ENCODE measurements around the gene SPTBN4. TPM values are rescaled to one million over a fixed set of nuclear protein-coding genes. Genes with fewer than 3 reads are reported as not detected.
A peak's percentile ranks its signal among the peaks of the same experiment; 100 is the strongest.
"Not testable (repeated sequence)": the region's sequence is repeated elsewhere in the genome, so short reads cannot be mapped to it uniquely, and the experiment has no call there.

The SPTBN4 gene
- total RNA-seq, 1 experiment from 2014 or later = 1.9 TPM

DNA sequence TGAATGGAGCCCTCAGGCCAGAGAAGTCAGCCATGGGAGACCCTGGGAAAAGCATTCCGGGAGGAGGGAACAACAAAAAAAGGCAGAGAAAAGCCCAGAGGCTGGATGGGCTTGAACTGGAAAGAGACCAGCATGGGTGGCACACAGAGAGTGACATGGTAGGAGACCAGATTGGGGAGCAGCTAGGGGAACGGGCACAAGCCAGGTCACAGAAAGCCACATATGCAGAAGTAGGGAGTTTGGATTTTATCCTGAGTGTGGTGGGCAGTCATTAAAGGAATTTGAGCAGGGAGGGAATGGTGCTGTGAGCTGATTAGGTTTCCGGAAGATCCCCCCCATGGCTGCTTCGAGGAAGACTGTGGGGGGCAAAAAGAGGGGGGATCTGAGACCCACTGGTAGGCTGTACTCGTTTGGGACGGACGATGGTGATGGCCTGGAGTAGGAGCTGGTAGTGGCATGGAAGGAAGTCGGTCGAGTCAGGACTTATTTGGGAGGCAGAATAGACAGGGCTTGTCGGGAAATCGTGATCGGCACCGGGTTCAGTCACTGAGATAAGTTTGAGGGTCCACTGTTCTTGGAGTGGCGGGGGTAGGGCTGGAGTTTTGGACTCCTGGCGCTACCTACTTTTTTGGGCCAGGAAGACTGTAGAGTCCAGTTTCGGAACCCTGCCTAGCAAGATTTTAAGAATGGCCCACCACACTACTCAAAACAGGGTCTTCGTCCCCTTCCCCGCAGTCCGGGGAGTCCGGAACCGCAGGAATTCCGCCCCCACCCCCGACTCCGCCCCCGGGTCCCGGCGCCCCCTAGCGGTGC is 42.0 kb upstream of the SPTBN4 start:
- H4K20me1 ChIP-seq (ENCODE audit: low read length) = no peaks in the 10 kb centered on the region
- H3K9me3 ChIP-seq (ENCODE audit: low read length) = no peaks in the 10 kb centered on the region
- H3K36me3 ChIP-seq (ENCODE audit: low read depth, low read length) = peaks cover 8% of the 10 kb centered on the region; the same call in 1 of the 2 replicates
- H3K9ac ChIP-seq (ENCODE audit: low read length) = peak overlapping the region; percentile 83
- H3K4me1 ChIP-seq (ENCODE audit: insufficient read depth, low read length) = peaks cover 12% of the 10 kb centered on the region
- DNase-seq = no peak
- no peaks in the 10 kb centered on the region for H3K9me2 ChIP-seq (replicated peaks; ENCODE audit: low read length)
- POLR2A ChIA-PET (ENCODE audit: unreplicated experiment) = interaction anchor here (0.6 kb wide), 1 partner anchor 20 kb away, joined by 3 read pairs; no protein-coding TSS in a partner anchor
- TF ChIP-seq EZH2 (IDR thresholded peaks at IDR 0.05; ENCODE audit: low read length, unreplicated experiment) (no peak), EZH2phosphoT487 (IDR thresholded peaks at IDR 0.05; ENCODE audit: borderline replicate concordance, low read length) (no peak)
- TF ChIP-seq, protein P1, sequence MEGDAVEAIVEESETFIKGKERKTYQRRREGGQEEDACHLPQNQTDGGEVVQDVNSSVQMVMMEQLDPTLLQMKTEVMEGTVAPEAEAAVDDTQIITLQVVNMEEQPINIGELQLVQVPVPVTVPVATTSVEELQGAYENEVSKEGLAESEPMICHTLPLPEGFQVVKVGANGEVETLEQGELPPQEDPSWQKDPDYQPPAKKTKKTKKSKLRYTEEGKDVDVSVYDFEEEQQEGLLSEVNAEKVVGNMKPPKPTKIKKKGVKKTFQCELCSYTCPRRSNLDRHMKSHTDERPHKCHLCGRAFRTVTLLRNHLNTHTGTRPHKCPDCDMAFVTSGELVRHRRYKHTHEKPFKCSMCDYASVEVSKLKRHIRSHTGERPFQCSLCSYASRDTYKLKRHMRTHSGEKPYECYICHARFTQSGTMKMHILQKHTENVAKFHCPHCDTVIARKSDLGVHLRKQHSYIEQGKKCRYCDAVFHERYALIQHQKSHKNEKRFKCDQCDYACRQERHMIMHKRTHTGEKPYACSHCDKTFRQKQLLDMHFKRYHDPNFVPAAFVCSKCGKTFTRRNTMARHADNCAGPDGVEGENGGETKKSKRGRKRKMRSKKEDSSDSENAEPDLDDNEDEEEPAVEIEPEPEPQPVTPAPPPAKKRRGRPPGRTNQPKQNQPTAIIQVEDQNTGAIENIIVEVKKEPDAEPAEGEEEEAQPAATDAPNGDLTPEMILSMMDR (conservative IDR thresholded peaks at IDR 0.05; ENCODE audit: low read depth, low read length) = no peak
- peaks cover 33% of the 10 kb centered on the region for H3K79me2 ChIP-seq (ENCODE audit: low read length)
- H3K27ac ChIP-seq (ENCODE audit: low read length) = peak overlapping the region; percentile 64
- peak overlapping the region; percentile 94 for H3K4me2 ChIP-seq (ENCODE audit: low read length)
- intact Hi-C loops (cut with micrococcal nuclease) = loop anchor here (5.0 kb wide), 1 partner anchor 78 kb away; the partner anchor contains the start of genes C19orf47 and PLD3
- no peaks in the 10 kb centered on the region for H3K27me3 ChIP-seq (ENCODE audit: low read length)
- no peak for ATAC-seq
- peak overlapping the region; percentile 97 for H3K4me3 ChIP-seq (ENCODE audit: low read length)
- H2AFZ ChIP-seq (ENCODE audit: low read length) = peak overlapping the region; percentile 65
- BruUV-seq (replicated peaks) = no TSS peak
- H3F3A ChIP-seq (ENCODE audit: low read length, unreplicated experiment) = no peaks in the 10 kb centered on the region
- CTCF ChIA-PET = no interaction called here

DNA sequence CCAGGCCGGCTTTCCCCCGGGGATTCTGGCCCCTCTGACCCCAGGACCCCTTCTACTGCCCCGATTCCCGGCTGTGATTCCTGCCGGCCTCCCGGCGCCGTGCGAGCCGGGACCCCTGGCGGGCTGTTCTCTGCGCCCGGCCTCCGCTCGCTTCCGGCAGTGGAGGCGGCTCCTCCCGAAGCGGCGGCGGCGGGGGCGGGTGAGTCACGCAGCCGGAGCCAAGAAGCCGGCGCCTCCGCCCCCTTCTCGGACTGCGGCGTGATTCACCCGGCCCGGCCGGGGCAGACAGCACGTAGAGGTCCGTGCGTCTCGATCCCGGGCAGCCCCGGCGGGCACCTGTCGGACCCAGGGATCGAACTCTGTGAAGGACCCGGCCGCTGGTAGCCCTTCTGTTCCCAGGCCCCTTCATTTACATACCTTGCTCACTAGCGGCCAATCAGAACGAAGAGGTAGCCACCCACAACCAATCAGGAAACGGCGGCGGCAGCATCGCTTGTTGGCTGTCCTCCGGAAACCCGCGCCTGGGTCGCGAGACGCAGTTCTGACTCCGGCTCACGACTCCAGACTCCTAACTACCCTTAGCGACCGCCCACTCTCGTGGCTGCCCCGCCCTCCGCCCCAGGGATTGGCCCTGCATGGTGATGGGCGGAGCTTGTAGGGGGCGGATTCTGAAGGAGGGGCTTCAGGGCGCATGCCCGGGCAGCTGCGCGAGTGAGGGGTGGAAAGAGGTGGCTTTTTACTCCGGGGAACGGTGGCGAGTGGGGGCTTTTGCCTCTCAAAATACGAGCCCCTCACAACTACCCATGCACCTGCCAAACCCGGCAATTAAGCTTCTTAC is 41.1 kb upstream of the SPTBN4 start, which contains the start of gene SERTAD1:
Gene SERTAD1 (minus strand): TSS at position 543 of the 838 bp plus-strand sequence. CDS start 2,446 bp downstream, outside the sequence.
- Histone ChIP-seq H3K9me3 (ENCODE audit: low read length) (no peaks in the 10 kb centered on the region), H3K4me1 (ENCODE audit: insufficient read depth, low read length) (peaks cover 12% of the 10 kb centered on the region), H3K9me2 (replicated peaks; ENCODE audit: low read length) (no peaks in the 10 kb centered on the region), H3F3A (ENCODE audit: low read length, unreplicated experiment) (no peaks in the 10 kb centered on the region), H3K27ac (ENCODE audit: low read length) (peak within 1 kb of the TSS; percentile 64), H3K27me3 (ENCODE audit: low read length) (no peaks in the 10 kb centered on the region), H3K4me2 (ENCODE audit: low read length) (peak within 1 kb of the TSS; percentile 98), H2AFZ (ENCODE audit: low read length) (peak within 1 kb of the TSS; percentile 97), H3K36me3 (ENCODE audit: low read depth, low read length) (peaks cover 8% of the 10 kb centered on the region; the same call in 1 of the 2 replicates), H3K79me2 (ENCODE audit: low read length) (peaks cover 33% of the 10 kb centered on the region), H3K4me3 (ENCODE audit: low read length) (peak within 1 kb of the TSS; percentile 97), H3K9ac (ENCODE audit: low read length) (peak within 1 kb of the TSS; percentile 83), H4K20me1 (ENCODE audit: low read length) (no peaks in the 10 kb centered on the region)
- ChIA-PET CTCF (no interaction called here), POLR2A (ENCODE audit: unreplicated experiment) (interaction anchor here (0.6 to 0.7 kb wide), 5 partner anchors 17 to 455 kb away, joined by 3 to 13 read pairs (median 3); no protein-coding TSS in a partner anchor)
- intact Hi-C loops (cut with micrococcal nuclease) = no loop called here
- TF ChIP-seq, protein P1 (conservative IDR thresholded peaks at IDR 0.05; ENCODE audit: low read depth, low read length) = peak; percentile 62
- TF ChIP-seq EZH2 (IDR thresholded peaks at IDR 0.05; ENCODE audit: low read length, unreplicated experiment) = no peak
- no peak for TF ChIP-seq EZH2phosphoT487 (IDR thresholded peaks at IDR 0.05; ENCODE audit: borderline replicate concordance, low read length)
- ATAC-seq (peak; percentile 77), DNase-seq (peak; percentile 96)
- TSS peak; percentile 62 for BruUV-seq (replicated peaks)

DNA sequence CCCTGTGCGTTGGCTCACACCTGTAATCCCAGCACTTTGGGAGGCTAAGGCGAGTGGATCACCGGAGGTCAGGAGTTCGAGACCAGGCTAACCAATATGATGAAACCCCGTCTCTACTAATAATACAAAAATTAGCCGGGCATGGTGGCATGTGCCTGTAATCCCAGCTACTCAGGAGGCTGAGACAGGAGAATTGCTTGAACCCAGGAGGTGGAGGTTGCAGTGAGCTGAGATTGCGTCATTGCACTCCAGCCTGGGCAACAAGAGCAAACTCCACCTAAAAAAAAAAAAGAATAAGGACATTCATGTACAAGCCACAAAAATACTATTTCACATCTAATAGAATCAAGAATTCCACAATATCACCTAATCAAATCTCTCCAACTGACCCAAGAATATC is 38.6 kb upstream of the SPTBN4 start:
- H3F3A ChIP-seq (ENCODE audit: low read length, unreplicated experiment); intact Hi-C loops (cut with micrococcal nuclease); CTCF ChIA-PET; BruUV-seq (replicated peaks); ATAC-seq; H2AFZ ChIP-seq (ENCODE audit: low read length); H3K4me2 ChIP-seq (ENCODE audit: low read length); H3K9me3 ChIP-seq (ENCODE audit: low read length); H3K9me2 ChIP-seq (replicated peaks; ENCODE audit: low read length); H3K9ac ChIP-seq (ENCODE audit: low read length); POLR2A ChIA-PET (ENCODE audit: unreplicated experiment); H3K4me3 ChIP-seq (ENCODE audit: low read length); H3K36me3 ChIP-seq (ENCODE audit: low read depth, low read length); H3K27ac ChIP-seq (ENCODE audit: low read length); DNase-seq; H4K20me1 ChIP-seq (ENCODE audit: low read length); H3K27me3 ChIP-seq (ENCODE audit: low read length): not testable (repeated sequence)
- peaks cover 11% of the 10 kb centered on the region; the same call in 1 of the 2 replicates for H3K4me1 ChIP-seq (ENCODE audit: insufficient read depth, low read length)
- H3K79me2 ChIP-seq (ENCODE audit: low read length) = peaks cover 22% of the 10 kb centered on the region

DNA sequence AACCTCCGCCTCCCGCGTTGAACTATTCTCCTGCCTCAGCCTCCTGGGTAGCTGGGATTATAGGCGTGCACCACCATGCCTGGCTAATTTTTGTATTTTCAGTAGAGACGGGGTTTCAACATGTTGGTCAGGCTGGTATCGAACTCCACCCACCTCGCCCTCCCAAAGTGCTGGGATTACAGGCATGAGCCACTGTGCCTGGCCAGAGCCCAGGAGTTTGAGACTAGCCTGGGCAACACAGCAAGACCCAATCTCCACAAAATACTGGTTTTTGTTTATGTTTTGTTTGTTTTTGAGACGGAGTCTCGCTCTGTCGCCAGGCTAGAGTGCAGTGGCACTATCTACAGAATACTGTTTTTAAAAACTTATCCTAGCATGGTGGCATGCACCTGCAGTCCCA is 36.6 kb upstream of the SPTBN4 start:
- intact Hi-C loops (cut with micrococcal nuclease); H3K4me3 ChIP-seq (ENCODE audit: low read length); H3K9me3 ChIP-seq (ENCODE audit: low read length); H2AFZ ChIP-seq (ENCODE audit: low read length); ATAC-seq; POLR2A ChIA-PET (ENCODE audit: unreplicated experiment); H3K9ac ChIP-seq (ENCODE audit: low read length); H3K4me2 ChIP-seq (ENCODE audit: low read length); BruUV-seq (replicated peaks); H3K79me2 ChIP-seq (ENCODE audit: low read length); H4K20me1 ChIP-seq (ENCODE audit: low read length); H3K27ac ChIP-seq (ENCODE audit: low read length); H3F3A ChIP-seq (ENCODE audit: low read length, unreplicated experiment); H3K9me2 ChIP-seq (replicated peaks; ENCODE audit: low read length); H3K36me3 ChIP-seq (ENCODE audit: low read depth, low read length); H3K27me3 ChIP-seq (ENCODE audit: low read length); DNase-seq: not testable (repeated sequence)
- H3K4me1 ChIP-seq (ENCODE audit: insufficient read depth, low read length) = peaks cover 19% of the 10 kb centered on the region; the same call in 1 of the 2 replicates
- CTCF ChIA-PET = interaction anchor here (0.6 kb wide), 1 partner anchor 136 kb away, joined by 3 read pairs; no protein-coding TSS in a partner anchor
